ENCODE data around the gene TRAK1. TPM values are rescaled to one million over a fixed set of nuclear protein-coding genes. Genes with fewer than 3 reads are reported as not detected.

The TRAK1 gene
- total RNA-seq, 6 experiments from 2014 or later: 50.6 to 54.3 (median 52.3) TPM

- no peak for DNase-seq
- TF ChIP-seq CTCF (IDR thresholded peaks at IDR 0.05): no peak
- no peaks in the 10 kb centered on the region for H3K9me3 Mint-ChIP-seq
- no peak overlapping the region for H3K4me3 Mint-ChIP-seq
- H3K36me3 Mint-ChIP-seq (ENCODE audit: low read depth): 0 out of 2 replicates have a peak, but pooled peaks cover 12% of the 10 kb centered on the region
- peaks cover 6% of the 10 kb centered on the region for H3K27me3 Mint-ChIP-seq (ENCODE audit: insufficient read depth)
- peaks cover 49% of the 10 kb centered on the region for H3K4me1 Mint-ChIP-seq (ENCODE audit: low read depth)
- H3K27ac Mint-ChIP-seq: no peak overlapping the region
Measured at GRCh38 chr3:42149532-42149931, 58.4 kb downstream of the TRAK1 start.

- Mint-ChIP-seq H3K27ac (no peak overlapping the region), H3K4me1 (ENCODE audit: low read depth) (peaks cover 49% of the 10 kb centered on the region), H3K27me3 (ENCODE audit: insufficient read depth) (peaks cover 6% of the 10 kb centered on the region), H3K4me3 (no peak overlapping the region), H3K9me3 (no peaks in the 10 kb centered on the region), H3K36me3 (ENCODE audit: low read depth) (0 out of 2 replicates have a peak, but pooled peaks cover 12% of the 10 kb centered on the region)
- no peak for TF ChIP-seq CTCF (IDR thresholded peaks at IDR 0.05)
- no peak for DNase-seq
Measured at GRCh38 chr3:42149975-42150374, 58.8 kb downstream of the TRAK1 start.

GRCh38 chr3:42151596-42152168 lies 60.5 kb downstream of the TRAK1 start:
- Mint-ChIP-seq H3K27ac (no peak overlapping the region), H3K4me3 (no peak overlapping the region), H3K4me1 (ENCODE audit: low read depth) (peaks cover 49% of the 10 kb centered on the region), H3K27me3 (ENCODE audit: insufficient read depth) (peaks cover 6% of the 10 kb centered on the region), H3K36me3 (ENCODE audit: low read depth) (0 out of 2 replicates have a peak, but pooled peaks cover 12% of the 10 kb centered on the region), H3K9me3 (no peaks in the 10 kb centered on the region)
- no peak for DNase-seq
- no peak for TF ChIP-seq CTCF (IDR thresholded peaks at IDR 0.05)

- no peak for TF ChIP-seq CTCF (IDR thresholded peaks at IDR 0.05)
- Mint-ChIP-seq H3K27ac (no peak overlapping the region), H3K4me3 (no peak overlapping the region)
Measured at GRCh38 chr3:42152193-42152592, 61.0 kb downstream of the TRAK1 start.

GRCh38 chr3:42153039-42153438 lies 61.9 kb downstream of the TRAK1 start:
- TF ChIP-seq CTCF (IDR thresholded peaks at IDR 0.05): no peak
- Mint-ChIP-seq H3K27me3 (ENCODE audit: insufficient read depth) (peaks cover 5% of the 10 kb centered on the region), H3K9me3 (no peaks in the 10 kb centered on the region), H3K27ac (no peak overlapping the region), H3K4me3 (no peak overlapping the region), H3K36me3 (ENCODE audit: low read depth) (0 out of 2 replicates have a peak, but pooled peaks cover 12% of the 10 kb centered on the region), H3K4me1 (ENCODE audit: low read depth) (peaks cover 56% of the 10 kb centered on the region)
- no peak for DNase-seq

More at GRCh38 chr3:42152193-42152592, 61.0 kb downstream of the TRAK1 start:
- 0 out of 2 replicates have a peak, but pooled peaks cover 12% of the 10 kb centered on the region for H3K36me3 Mint-ChIP-seq (ENCODE audit: low read depth)
- H3K9me3 Mint-ChIP-seq: no peaks in the 10 kb centered on the region
- peaks cover 49% of the 10 kb centered on the region for H3K4me1 Mint-ChIP-seq (ENCODE audit: low read depth)
- H3K27me3 Mint-ChIP-seq (ENCODE audit: insufficient read depth): peaks cover 5% of the 10 kb centered on the region
- DNase-seq: no peak

Data from HFFc6 (cell line).